Urinary bladder (tissue), 4 donors: ENCODE measurements around the gene CBFA2T3. TPM values are rescaled to one million over a fixed set of nuclear protein-coding genes. Genes with fewer than 3 reads are reported as not detected.

Experiments
- DNase-seq: peaks from one replicate; pipeline ENCODE4 v3.0.0-alpha.2; 2015; ENCODE audit errors: extremely low spot score
- H3K27ac ChIP-seq: one replicate; pipeline ENCODE4 v1.5.1; 2013; ENCODE audit warnings: low read depth, mild to moderate bottlenecking, moderate library complexity
- H3K36me3 ChIP-seq: one replicate; pipeline ENCODE4 v1.6.1; 2013; ENCODE audit warnings: mild to moderate bottlenecking, moderate library complexity; ENCODE audit not compliant: insufficient read depth
- H3K4me1 ChIP-seq: one replicate; pipeline ENCODE4 v1.6.1; 2013; ENCODE audit warnings: mild to moderate bottlenecking, moderate library complexity; ENCODE audit not compliant: insufficient read depth
- H3K4me3 ChIP-seq: one replicate; pipeline ENCODE4 v1.5.1; 2013; ENCODE audit warnings: low read depth, low read length
- WGBS: extraction: QIAGEN DNeasy Blood & Tissue Kit; methylation state at CpG from one replicate; pipeline ENCODE4 v1.1.7; 2013; 5-methylcytosine and 5-hydroxymethylcytosine counted together
- polyA plus RNA-seq: library from polyadenylated mRNA; stranded (reverse); fragments of 200-250 nt; gene quantifications from one replicate; pipeline ENCODE4 v1.2.3, GENCODE V29; 2013
- total RNA-seq: library from RNA; depleted of rRNA; stranded (reverse); fragments of >200 nt; gene quantifications from one replicate; pipeline ENCODE4 v1.2.3, GENCODE V29; 2014
- donor health status: healthy with polysubstance abuse.
- donor health status: healthy.

CBFA2T3 gene
- total and polyA plus RNA-seq, 2 donors: 1.5 to 6.2 TPM

DNA sequence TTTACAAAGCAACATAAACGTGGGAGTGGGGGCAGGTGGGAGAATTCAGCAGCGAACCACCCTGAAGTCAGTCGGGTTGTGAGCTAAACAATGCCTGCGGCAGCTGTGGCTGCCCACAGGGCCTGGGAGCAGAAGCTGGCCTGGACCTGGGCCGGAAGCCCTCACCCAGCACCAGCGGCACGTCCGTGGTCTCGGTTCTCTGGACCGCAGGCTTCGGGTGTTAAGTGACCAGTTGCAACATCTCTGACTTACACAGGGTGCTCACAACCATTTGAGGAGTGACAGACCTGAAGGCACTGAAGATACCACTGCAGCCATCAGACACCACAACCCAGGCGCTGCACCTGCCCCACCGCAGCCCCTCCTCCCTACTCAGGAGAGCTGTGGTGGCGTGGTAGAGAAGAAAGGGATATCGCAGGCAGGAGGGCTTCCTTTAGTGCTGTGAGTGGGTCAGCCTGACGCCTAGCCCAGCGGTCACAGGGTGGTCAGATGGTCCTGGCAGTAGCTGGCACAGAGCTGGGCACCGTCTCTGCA, 33.8 kb downstream of the CBFA2T3 start:
- H3K36me3 ChIP-seq: no peaks in the 10 kb centered on the region
- no peak for DNase-seq
- WGBS: 83% methylated on average over 18 of the region's 18 CpGs
- H3K27ac ChIP-seq: no peak overlapping the region
- no peaks in the 10 kb centered on the region for H3K4me1 ChIP-seq
- no peak overlapping the region for H3K4me3 ChIP-seq

DNA sequence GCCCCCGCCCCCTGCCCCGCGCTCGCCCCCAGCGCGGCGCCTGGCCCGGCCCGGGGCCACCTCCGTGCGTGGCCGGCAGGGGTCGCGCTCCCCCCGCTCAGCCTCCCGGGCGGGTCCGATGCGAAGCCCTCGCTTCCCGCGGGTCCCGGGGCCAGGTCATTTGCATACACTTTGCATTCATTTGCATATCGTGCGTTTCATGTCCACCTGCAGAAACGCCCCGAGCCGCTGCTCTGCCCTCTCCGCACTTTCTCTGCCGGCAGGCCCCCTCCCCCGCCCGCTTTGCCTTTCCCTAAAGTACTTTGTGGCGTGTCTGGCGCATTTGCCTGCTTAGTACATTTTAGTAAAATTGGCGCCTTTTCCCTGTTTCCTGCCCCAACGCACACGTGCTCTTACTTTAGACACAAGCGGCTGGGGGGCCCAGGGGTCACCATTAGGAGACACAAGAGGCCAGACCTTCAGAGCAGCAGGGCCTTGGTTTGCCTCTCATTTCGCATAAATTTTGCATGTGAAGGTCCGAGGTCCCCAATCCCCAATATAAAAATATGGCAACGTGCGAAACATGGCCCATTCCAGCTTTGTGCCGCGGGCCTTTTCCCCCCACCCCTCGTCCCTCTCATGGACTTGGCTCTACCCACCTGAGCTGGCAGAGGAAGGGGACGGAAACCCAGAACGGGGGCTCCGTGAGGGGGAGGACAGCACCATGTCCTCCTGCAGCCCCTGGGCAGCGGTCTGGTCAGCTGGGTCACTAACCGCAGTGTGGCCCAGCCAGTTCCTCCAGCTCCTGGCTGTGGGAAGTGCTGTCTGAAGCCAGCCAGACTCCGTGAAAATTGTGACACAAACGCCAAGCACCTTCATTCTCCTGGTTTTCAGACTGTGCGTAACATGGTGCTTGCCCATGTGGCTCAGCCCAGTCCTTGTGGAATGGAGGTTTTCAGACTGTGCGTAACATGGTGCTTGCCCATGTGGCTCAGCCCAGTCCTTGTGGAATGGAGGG, 34.8 kb downstream of the CBFA2T3 start:
- no peak for DNase-seq
- H3K4me1 ChIP-seq: no peaks in the 10 kb centered on the region
- H3K36me3 ChIP-seq: no peaks in the 10 kb centered on the region
- H3K4me3 ChIP-seq: peak overlapping the region; percentile 61
- WGBS: 22% methylated on average over 54 of the region's 54 CpGs
- H3K27ac ChIP-seq: no peak overlapping the region

DNA sequence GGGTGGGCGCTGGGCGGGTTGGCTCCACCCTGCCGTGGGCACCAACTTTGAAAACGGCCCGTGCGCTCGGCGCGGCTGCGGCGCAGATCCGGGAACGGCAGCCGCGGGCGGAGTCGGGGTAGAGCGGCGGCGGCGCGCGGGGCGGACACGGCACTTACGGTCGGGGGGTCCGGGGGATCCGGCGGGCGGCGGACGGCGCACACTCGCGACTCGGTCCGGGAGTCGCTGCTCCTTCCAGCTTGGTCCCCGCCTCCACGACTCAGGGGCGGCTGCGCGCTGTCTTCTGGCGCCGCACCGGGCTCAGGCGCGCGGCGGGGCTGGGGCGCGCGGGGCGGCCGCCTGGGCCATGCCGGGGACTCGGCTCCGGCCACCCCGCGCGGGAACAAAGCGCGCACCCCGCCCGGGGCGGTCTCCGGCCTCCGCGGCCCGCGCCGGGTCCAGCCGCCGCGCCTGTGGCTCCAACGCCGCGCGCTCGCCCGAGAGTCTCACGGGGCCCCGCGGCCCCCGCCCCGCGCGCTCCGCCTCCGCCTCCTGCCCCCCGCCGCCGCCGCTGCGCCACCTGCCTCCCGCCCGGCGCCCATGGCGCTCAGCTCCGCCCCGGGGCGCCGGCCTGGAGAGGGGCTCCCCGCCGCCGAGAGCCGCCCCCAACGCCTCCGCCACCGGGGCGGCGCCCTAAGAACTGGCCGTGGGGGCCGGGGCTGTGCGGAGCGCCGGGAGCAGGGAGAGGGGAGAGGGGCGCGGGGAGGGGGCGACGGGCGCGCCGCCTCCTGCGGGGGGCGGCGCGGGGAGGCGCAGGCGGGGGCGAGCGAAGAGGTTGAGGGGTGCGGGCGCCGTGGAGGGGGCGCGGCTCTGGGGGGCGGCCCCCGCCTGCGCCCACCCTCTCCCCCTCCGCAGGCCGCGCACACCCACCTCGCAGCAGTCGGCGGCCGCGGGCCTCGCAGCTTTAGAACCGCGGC, 35.9 kb downstream of the CBFA2T3 start:
- no peak overlapping the region for H3K27ac ChIP-seq
- H3K36me3 ChIP-seq: no peaks in the 10 kb centered on the region
- H3K4me3 ChIP-seq: peak overlapping the region; percentile 61
- DNase-seq: no peak
- H3K4me1 ChIP-seq: no peaks in the 10 kb centered on the region
- under 1% methylated on average over 146 of the region's 152 CpGs for WGBS

DNA sequence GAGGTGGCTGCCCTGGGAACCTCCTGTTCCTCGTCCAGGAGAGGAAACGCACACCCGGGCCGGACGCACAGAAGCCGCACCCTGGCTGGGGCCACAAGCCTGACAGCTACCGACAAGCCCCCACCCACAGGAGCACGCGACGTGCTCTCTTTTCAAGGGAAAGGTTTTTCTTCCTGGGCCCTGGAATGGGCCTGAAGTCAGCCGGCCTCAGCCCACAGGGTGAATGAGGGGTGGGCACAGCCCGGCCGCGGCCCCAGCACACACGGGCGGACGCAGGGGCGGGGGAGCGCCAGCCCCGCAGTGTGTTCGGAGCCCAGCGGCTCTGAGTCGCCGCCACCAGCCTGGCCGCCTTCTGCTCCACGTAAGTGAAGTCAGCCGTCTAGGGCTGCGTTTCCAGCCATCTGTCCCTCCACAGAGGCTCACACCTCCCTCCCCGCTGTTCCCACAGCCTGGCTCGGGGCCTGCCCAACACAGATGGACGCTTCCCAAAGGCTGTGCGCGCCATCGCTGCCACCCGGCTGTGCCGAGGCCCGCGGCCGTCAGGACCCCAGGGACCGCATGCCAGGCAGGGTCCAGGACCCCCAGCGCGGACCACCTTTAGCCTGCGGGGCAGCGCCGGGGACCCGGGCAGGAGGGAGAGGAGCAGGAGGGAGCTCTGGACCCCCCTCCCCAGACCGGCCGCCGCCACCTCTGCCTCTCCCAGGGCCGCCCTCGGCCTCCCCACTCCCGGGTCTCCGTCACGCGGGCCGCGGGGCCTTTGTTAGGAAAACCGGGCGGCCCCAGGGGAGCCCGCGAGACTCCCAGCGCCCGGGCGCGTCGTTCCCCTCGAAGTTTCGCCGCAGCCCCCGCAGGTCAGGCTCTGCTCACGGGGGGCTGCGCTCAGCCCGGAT, 36.8 kb downstream of the CBFA2T3 start:
- Histone ChIP-seq H3K36me3 (no peaks in the 10 kb centered on the region), H3K27ac (no peak overlapping the region), H3K4me1 (no peaks in the 10 kb centered on the region), H3K4me3 (peak overlapping the region; percentile 61)
- WGBS: 14% methylated on average over 73 of the region's 73 CpGs
- DNase-seq: no peak

DNA sequence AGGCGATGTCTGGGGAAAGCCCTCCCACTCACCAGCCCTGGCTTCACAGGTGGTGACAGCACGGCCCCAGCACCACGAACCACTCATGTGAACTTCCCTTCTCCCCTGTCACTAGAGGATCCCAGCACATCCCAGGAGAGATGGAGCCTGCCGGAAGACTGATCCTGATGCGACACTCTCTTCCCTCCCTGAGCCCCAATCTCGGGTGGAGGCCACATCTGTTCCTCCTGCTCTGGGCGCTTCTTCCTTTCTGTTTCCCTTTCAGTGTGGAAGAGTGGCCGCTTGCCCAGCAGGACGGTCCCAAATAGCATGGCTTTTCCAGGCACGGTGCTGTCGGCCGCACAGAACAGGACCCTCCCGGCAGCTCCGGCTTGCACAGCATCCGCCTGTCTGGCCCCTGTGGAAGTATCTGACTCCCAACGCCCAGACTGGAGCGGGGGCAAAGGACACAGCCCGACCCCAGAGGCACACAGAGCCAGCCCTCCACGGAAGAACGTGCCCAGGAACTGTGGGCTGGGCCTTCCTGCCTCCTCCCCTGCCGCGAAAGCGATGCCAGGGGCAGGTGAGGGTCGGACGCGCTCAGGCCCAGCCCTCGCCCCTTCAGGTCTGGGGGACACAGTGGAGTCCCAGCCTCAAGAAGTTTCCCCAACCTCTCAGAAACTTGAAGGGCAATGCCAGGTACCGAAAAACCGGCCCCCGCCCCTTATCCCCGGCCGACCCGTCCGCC, 37.6 kb downstream of the CBFA2T3 start:
- Histone ChIP-seq H3K36me3 (no peaks in the 10 kb centered on the region), H3K4me3 (peak overlapping the region; percentile 61), H3K4me1 (no peaks in the 10 kb centered on the region), H3K27ac (no peak overlapping the region)
- 57% methylated on average over 34 of the region's 34 CpGs for WGBS
- DNase-seq: no peak

DNA sequence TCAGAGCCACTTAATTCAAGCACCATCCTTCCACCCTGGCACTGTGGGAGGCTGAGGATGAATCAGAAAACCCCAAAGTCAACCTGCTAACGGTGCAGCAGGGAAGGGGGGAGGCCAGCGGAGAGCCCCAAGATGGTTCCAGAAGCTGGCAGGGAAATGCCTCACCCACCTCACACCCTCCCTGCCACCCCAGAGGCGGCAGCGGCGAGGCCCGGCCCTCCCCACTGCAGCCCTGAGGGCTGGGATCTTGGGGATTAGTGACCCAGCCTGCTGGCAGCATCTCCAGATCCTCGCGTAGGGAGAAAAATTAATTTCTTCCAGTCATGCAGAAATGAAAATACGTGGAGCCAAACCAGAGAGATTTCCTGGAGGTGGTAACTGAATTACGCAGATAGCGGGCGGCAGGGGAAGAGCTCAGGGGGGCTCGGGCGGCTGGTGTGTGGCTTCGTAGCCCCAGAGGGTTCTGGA, 38.2 kb downstream of the CBFA2T3 start:
- 49% methylated on average over 15 of the region's 15 CpGs for WGBS
- Histone ChIP-seq H3K36me3 (no peaks in the 10 kb centered on the region), H3K27ac (no peak overlapping the region), H3K4me3 (no peak overlapping the region), H3K4me1 (no peaks in the 10 kb centered on the region)
- no peak for DNase-seq

DNA sequence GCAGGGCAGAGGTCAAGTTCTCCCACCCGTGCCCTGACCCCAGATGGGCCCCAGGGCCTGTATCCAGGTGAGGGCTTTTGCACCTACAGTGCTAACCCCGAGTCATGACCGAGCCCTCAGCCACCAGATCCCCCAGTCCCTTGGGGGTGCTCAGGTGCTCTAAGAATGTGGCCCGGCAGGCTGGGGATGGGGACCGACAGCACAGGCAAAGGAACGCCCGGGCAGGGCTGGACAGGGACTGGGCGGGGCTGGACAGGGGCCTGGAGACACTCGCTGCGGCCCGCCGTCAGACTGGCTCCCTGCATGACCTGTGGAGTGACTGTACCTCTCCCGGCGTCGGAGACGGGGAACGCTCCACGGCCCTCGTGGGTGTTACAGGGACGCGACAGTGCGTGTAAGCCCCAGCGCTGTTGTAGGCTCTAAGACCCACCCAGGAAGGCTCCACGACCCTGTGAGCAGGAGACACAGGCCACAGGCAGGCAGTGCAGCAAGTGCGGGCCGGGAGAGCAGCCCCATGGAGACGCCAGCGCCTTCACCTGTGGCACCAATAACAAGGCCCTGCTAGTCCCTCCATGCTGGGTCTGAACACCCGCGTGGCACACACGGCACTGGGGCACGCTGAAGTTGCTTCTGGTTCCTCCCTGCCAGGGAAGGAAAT, 38.8 kb downstream of the CBFA2T3 start:
- no peak for DNase-seq
- Histone ChIP-seq H3K4me1 (no peaks in the 10 kb centered on the region), H3K27ac (no peak overlapping the region), H3K36me3 (no peaks in the 10 kb centered on the region), H3K4me3 (no peak overlapping the region)
- 83% methylated on average over 32 of the region's 32 CpGs for WGBS

DNA sequence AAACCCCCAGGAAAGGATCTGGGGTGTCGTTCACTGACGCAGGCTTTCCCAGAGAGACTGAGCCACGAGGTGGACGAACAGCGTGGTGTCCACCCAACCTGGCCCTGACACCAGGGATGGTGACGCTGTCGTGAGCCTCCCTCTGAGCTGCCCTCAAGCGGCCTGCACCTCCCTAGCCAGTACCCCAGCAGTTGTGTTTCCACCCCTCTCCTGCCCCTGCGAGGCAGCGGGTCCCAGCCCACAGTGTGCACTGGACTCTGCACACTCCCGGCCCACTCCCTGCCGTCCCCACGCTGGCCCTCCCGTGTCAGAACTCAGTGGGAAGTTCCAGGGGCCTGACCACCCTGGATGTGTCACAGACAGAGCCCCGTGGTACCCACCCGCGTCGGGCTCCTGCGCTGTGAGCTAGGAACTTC, 39.8 kb downstream of the CBFA2T3 start:
- Histone ChIP-seq H3K36me3 (no peaks in the 10 kb centered on the region), H3K27ac (no peak overlapping the region), H3K4me3 (no peak overlapping the region), H3K4me1 (no peaks in the 10 kb centered on the region)
- DNase-seq: no peak
- WGBS: 78% methylated on average over 19 of the region's 19 CpGs

DNA sequence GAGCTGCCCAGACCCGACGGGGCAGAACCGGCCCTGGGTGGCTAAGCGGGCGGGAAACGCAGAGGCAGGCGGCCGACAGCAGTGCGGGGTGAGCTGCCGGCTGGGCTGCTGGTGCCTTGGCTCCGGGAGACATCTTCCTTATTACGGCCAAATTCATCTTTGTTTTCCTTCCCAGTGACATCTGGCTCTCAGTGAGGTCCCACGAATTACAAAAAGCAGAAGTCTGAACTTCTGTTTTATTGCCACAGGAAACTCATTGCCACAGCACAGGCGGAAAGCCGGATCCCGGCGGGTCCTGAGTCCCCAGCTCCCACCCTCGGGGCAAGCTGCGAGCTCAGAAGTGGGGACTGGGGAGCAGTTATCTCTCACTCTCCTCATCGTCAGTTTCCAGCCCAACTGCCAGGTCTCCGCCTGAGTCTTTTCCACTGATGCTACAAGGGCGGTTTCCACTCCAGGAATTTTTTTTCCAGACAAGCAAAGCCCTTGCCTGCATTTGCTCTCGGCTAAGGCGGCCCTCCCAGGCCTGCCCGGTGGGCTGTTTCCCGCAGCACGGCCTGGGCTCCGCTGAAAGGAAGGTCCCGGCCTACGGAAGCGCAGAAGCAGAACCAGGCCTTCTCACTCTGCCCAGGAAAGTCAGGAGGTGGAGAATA, 40.3 kb downstream of the CBFA2T3 start:
- H3K36me3 ChIP-seq: no peaks in the 10 kb centered on the region
- H3K4me1 ChIP-seq: no peaks in the 10 kb centered on the region
- 17% methylated on average over 31 of the region's 31 CpGs for WGBS
- no peak overlapping the region for H3K4me3 ChIP-seq
- DNase-seq: no peak
- no peak overlapping the region for H3K27ac ChIP-seq

DNA sequence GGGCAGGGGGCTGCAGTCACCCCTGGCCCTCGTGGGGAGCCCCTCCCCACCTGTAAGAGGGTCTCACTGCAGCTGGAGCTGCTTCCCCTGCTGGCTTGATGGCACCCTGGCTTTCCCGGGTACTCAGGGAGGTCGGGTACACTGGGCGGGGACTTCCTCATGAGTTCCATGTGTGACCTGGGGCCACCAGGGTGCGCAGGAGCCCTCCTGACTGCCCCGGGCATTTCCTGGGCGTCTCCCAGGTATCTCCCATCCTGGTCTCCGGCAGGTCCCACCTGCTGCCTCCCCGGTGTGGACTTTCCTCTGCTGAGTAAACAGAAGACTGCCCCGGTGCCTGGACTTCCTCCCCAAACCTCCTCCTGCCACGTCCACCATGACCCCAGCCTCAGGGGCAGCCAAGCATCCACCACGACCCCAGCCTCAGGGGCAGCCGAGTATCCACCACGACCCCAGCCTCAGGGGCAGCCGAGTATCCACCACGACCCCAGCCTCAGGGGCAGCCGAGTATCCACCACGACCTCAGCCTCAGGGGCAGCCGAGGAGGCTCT, 40.9 kb downstream of the CBFA2T3 start:
- Histone ChIP-seq H3K4me3 (no peak overlapping the region), H3K4me1 (no peaks in the 10 kb centered on the region), H3K27ac (no peak overlapping the region)

DNA sequence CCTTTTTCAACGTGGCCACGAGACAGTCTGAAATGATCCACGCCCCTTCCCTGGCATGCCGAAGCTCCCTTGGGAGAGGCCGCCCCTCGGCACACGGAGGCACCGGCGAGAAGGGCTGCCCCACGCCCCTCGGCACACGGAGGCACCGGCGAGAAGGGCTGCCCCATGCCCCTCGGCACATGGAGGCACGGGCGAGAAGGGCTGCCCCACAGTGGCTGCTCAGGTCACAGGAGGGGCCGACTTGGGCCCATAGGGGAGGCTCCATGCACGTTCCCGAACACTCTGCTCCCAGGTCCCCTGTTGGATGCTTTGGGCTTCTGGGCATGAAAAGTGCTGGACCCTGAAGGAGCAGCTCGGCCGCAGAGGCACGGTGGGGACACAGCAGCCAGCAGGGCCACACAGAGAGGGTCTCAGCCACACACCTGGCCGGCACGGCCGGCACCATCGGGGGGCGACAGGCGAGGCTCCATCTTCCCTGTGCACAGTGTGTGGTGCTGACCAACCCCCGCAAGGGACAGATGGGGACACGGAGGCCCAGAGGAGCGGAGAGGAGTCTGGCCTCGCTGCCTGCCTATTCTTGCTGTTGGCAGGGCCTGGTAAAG, 42.8 kb downstream of the CBFA2T3 start:
- WGBS: 69% methylated on average over 33 of the region's 33 CpGs
- H3K36me3 ChIP-seq: no peaks in the 10 kb centered on the region
- no peak overlapping the region for H3K27ac ChIP-seq
- no peak for DNase-seq
- H3K4me3 ChIP-seq: no peak overlapping the region
- no peaks in the 10 kb centered on the region for H3K4me1 ChIP-seq

More for the DNA sequence above, 40.9 kb downstream of the CBFA2T3 start:
- no peak for DNase-seq
- no peaks in the 10 kb centered on the region for H3K36me3 ChIP-seq
- WGBS: 31% methylated on average over 19 of the region's 19 CpGs
